Measurements from ENCODE around the gene RAD51. TPM values are rescaled to one million over a fixed set of nuclear protein-coding genes. Genes with fewer than 3 reads are reported as not detected.
A peak's percentile ranks its signal among the peaks of the same experiment; 100 is the strongest.

The RAD51 gene
- total RNA-seq, 6 experiments from 2014 or later: 0.66 to 1.7 (median 1.1) TPM; not detected in 2

DNA sequence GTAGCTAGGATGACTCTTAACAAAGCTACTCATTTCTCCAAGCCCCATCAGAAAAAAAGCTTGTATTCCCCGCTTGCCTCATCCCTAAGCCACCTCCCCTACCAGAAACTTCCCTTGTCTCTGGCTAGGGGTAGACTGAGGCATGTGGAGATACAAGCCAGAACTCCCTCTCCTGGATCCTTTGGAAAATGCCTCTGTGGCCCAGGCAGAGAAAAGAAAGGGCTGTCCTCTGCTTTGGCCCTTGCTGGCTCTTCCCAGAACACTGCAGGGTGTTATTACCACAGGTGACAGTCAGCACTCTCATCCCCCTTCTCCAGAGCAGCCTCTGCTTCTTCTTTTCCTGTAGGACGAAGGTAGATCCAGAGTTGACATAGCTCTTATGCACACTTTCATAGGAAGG lies 44.9 kb downstream of the RAD51 start:
- Histone ChIP-seq H3K36me3 (peaks cover 0 to 57% (median 8%) of the 10 kb centered on the region in 4 donors), H3K27ac (no peak overlapping the region), H3K4me1 (peaks cover 0 to 21% (median 7%) of the 10 kb centered on the region in 4 donors), H3K9me3 (no peaks in the 10 kb centered on the region), H3K27me3 (no peaks in the 10 kb centered on the region), H3K4me3 (no peak overlapping the region)
- DNase-seq (peak in 1 of 3 donors; percentile 2), ATAC-seq (no peak)
- WGBS (ENCODE audit: insufficient coverage, low coverage, low lambda C conversion rate, missing lambda C conversion rate): 86% methylated on average over 1 of the region's 2 CpGs
- TF ChIP-seq POLR2A (IDR thresholded peaks at IDR 0.05): no peak
- TF ChIP-seq, protein P1, sequence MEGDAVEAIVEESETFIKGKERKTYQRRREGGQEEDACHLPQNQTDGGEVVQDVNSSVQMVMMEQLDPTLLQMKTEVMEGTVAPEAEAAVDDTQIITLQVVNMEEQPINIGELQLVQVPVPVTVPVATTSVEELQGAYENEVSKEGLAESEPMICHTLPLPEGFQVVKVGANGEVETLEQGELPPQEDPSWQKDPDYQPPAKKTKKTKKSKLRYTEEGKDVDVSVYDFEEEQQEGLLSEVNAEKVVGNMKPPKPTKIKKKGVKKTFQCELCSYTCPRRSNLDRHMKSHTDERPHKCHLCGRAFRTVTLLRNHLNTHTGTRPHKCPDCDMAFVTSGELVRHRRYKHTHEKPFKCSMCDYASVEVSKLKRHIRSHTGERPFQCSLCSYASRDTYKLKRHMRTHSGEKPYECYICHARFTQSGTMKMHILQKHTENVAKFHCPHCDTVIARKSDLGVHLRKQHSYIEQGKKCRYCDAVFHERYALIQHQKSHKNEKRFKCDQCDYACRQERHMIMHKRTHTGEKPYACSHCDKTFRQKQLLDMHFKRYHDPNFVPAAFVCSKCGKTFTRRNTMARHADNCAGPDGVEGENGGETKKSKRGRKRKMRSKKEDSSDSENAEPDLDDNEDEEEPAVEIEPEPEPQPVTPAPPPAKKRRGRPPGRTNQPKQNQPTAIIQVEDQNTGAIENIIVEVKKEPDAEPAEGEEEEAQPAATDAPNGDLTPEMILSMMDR (IDR thresholded peaks at IDR 0.05): no peak
- intact Hi-C loops (cut with DNase I): no loop called here

DNA sequence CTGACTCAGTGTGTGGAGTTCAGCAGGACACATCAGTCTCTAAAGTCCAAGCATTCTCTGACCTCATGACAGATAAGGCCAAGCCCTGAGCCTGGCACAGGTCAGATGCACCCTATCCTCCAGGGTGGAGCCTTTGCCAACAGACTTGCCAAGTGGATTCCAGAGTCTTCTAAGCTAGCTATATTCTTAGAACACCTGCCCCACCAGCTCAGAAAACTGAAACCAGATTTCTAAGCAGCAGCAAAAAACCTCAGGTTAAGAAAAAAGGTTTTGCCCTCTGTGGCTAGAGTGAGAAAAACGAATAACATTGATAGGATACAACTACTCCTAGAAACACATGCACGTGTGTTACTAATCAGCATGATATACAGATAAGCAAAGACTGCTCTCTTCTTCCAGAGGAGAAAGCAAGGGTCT lies 48.5 kb downstream of the RAD51 start:
- H3K27me3 ChIP-seq: no peaks in the 10 kb centered on the region
- no peaks in the 10 kb centered on the region for H3K9me3 ChIP-seq
- ATAC-seq: peak; percentile 72 to 87 (median 82)
- no peak overlapping the region for H3K4me3 ChIP-seq
- peaks cover 0 to 24% (median 3%) of the 10 kb centered on the region in 4 donors for H3K36me3 ChIP-seq
- TF ChIP-seq, protein P1 (IDR thresholded peaks at IDR 0.05): no peak
- no peak for TF ChIP-seq POLR2A (IDR thresholded peaks at IDR 0.05)
- 33% methylated on average over 2 of the region's 2 CpGs for WGBS (ENCODE audit: insufficient coverage, low coverage, low lambda C conversion rate, missing lambda C conversion rate)
- intact Hi-C loops (cut with DNase I): no loop called here
- peak; percentile 48 to 78 (median 77) for DNase-seq
- H3K4me1 ChIP-seq: peaks cover 0 to 21% (median 7%) of the 10 kb centered on the region in 4 donors
- H3K27ac ChIP-seq: peak overlapping the region; percentile 42 to 77 (median 45)

DNA sequence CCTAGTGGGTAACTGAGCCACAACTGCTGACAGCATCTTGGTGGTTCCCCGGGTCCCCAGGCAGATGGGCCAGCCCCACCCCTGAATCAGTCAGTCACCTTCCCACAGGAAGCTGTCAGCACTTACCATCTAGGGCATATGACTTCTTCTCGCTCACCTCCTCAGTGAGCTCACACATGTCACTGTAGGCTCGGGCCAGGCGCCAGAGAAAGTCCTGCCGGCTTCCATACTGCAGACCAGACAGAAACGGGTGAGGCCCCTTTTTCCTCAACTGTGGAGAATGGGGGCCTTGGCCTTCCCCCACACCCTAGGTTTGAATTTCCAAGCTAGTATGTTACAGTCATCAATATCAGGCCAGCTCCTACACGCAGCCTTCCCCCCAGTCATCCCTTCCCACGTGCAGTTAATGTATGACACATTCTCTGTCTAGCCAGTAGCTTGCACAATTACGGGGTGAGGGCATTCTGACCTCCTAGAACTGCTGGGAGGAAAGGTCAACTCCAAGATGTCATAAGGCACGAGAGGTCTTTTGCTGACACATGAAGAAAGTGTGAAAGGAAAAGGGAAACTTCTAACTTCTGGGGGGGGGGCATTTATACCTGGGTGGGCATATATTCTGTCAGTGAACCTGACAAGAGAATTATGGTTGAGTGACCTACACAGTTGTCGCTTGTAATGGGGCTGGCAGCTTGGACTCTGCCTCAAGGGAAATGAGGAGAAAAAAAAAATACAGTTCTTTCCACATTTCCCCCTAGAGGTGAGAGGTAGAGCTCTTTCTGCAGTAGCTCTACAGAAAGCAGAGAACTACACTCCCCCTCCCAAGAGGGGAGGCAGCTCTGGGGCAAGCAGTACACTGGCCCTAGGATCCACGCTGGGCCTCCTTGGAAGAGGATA lies 49.2 kb downstream of the RAD51 start:
- DNase-seq (peak in 2 of 3 donors; percentile 46 to 70), ATAC-seq (peak; percentile 68 to 84 (median 80))
- H3K27ac ChIP-seq: peak overlapping the region; percentile 42 to 77 (median 45)
- 35% methylated on average over 10 of the region's 12 CpGs for WGBS (ENCODE audit: insufficient coverage, low coverage, low lambda C conversion rate, missing lambda C conversion rate)
- no peaks in the 10 kb centered on the region for H3K27me3 ChIP-seq
- no peak overlapping the region for H3K4me3 ChIP-seq
- TF ChIP-seq POLR2A (IDR thresholded peaks at IDR 0.05): no peak
- TF ChIP-seq, protein P1 (IDR thresholded peaks at IDR 0.05): peak in 1 of 4 donors; percentile 3
- no peaks in the 10 kb centered on the region for H3K9me3 ChIP-seq
- H3K4me1 ChIP-seq: peaks cover 0 to 21% (median 7%) of the 10 kb centered on the region in 4 donors
- peaks cover 0 to 25% (median 3%) of the 10 kb centered on the region in 4 donors for H3K36me3 ChIP-seq
- intact Hi-C loops (cut with DNase I): no loop called here

DNA sequence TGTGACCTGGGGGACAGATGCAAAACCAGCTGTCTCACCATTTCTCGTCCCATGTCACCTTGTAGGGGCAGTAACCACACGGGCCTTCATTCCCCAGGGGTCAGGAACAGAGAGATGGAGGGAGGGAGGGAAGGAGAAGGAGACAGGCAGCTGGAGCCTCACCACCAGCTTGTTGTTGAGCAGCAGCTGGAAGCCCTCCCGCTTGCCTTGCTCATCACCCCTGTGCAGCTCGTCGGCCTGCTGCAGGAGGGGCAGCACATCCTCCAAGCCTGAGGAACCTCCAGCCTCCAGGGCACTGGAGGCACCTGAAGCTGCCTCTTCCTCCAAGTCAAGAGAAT lies 49.8 kb downstream of the RAD51 start:
- DNase-seq: no peak
- H3K36me3 ChIP-seq: peaks cover 0 to 25% (median under 1%) of the 10 kb centered on the region in 4 donors
- H3K27ac ChIP-seq: peak overlapping the region in 2 of 3 donors; percentile 45 to 77

More for the DNA sequence above, 49.8 kb downstream of the RAD51 start:
- no peaks in the 10 kb centered on the region for H3K27me3 ChIP-seq
- intact Hi-C loops (cut with DNase I): no loop called here
- H3K4me1 ChIP-seq: peaks cover 0 to 21% (median 7%) of the 10 kb centered on the region in 4 donors
- WGBS (ENCODE audit: insufficient coverage, low coverage, low lambda C conversion rate, missing lambda C conversion rate): 68% methylated on average over 2 of the region's 5 CpGs
- ATAC-seq: no peak
- H3K9me3 ChIP-seq: no peaks in the 10 kb centered on the region
- no peak for TF ChIP-seq POLR2A (IDR thresholded peaks at IDR 0.05)
- TF ChIP-seq, protein P1 (IDR thresholded peaks at IDR 0.05): no peak
- H3K4me3 ChIP-seq: no peak overlapping the region
